Hepatocyte (in vitro differentiated cells): Measurements from ENCODE around the gene LRRC75B.

Source experiments
- EZH2 ChIP-seq: fragments of 200-600 bp; sonication (generic); IDR thresholded peaks from 2 replicates; pipeline ENCODE4 v1.6.1; 2016; ENCODE audit warnings: antibody characterized with exemption, mild to moderate bottlenecking, borderline replicate concordance
- EZH2phosphoT487 ChIP-seq: fragments of 200-600 bp; sonication (generic); IDR thresholded peaks from one replicate; pipeline ENCODE4 v1.6.1; 2018; ENCODE audit warnings: antibody characterized with exemption, mild to moderate bottlenecking, low read depth, moderate library complexity; ENCODE audit not compliant: unreplicated experiment, severe bottlenecking
- TF ChIP-seq, protein P1 (sequence below): fragments of 200-600 bp; sonication (generic); IDR thresholded peaks from 2 replicates; pipeline ENCODE4 v1.5.1; 2016; ENCODE audit warnings: antibody characterized with exemption, mild to moderate bottlenecking; ENCODE audit not compliant: poor library complexity

DNA sequence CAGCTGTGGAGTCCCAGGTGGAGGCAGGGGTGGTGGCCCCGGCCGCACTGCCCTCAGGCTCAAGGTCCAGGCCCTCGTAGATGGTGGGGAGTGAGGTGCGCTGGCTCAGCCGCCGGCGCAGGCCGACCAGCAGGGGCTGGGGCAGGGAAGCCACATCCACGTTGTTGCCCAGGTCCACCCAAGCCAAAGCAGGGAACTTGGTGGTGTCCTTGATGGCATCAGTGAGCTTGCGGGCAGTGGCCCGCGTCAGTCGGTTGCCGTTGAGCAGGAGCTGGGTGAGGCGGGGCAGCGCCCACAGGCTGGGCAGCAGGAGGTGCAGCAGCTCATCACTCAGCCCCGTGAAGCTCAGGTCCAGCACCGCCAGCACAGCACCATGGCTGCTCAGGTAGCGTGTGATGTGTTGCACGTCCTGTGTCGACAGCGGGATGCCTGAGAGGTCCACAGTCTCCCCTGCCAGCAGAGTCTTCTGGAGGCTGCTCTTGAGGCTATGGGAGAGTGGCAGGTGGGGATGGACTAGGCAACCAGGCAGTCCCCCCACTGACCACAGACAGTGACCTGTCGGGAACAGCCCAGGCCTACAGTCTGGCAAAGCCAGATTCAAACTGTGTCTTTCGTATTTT lies 6.8 kb downstream of the LRRC75B start:
- TF ChIP-seq, protein P1, sequence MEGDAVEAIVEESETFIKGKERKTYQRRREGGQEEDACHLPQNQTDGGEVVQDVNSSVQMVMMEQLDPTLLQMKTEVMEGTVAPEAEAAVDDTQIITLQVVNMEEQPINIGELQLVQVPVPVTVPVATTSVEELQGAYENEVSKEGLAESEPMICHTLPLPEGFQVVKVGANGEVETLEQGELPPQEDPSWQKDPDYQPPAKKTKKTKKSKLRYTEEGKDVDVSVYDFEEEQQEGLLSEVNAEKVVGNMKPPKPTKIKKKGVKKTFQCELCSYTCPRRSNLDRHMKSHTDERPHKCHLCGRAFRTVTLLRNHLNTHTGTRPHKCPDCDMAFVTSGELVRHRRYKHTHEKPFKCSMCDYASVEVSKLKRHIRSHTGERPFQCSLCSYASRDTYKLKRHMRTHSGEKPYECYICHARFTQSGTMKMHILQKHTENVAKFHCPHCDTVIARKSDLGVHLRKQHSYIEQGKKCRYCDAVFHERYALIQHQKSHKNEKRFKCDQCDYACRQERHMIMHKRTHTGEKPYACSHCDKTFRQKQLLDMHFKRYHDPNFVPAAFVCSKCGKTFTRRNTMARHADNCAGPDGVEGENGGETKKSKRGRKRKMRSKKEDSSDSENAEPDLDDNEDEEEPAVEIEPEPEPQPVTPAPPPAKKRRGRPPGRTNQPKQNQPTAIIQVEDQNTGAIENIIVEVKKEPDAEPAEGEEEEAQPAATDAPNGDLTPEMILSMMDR, result no peak
- TF ChIP-seq EZH2 (no peak), EZH2phosphoT487 (no peak)
